IMR-90 (cell line): ENCODE data around the gene EGFR. TPM values are rescaled to one million over a fixed set of nuclear protein-coding genes. Genes with fewer than 3 reads are reported as not detected.

Source experiments
- ATAC-seq: fragments of 200-7000 bp; cut with Tn5 transposase; 2 replicates; pipeline ENCODE4 v1.9.1; 2020; ENCODE audit warnings: low read depth, mild to moderate bottlenecking, moderate library complexity
- BruUV-seq: library from RNA; stranded (reverse); fragments of 400-500 nt; replicated peaks from 2 replicates; lab custom pipeline; 2021; lab: Mats Ljungman, UMichigan
- CTCF ChIA-PET: fragments of 300-600 bp; formaldehyde crosslinking; extraction: SDS; loops from one replicate; lab custom pipeline; 2021; ENCODE audit warnings: antibody characterized with exemption; lab: Yijun Ruan, JAX
- POLR2A ChIA-PET: fragments of 300-600 bp; sonication (Branson Sonifier 250); formaldehyde crosslinking; loops from one replicate; lab custom pipeline; 2022; ENCODE audit warnings: antibody characterized with exemption; ENCODE audit not compliant: unreplicated experiment; lab: Charles Lee
- DNase-seq: peaks from one replicate; pipeline ENCODE4 v3.0.0; 2013
- H2AFZ ChIP-seq: replicated peaks from 2 replicates; pipeline ENCODE3; 2013; ENCODE audit warnings: low read length, mild to moderate bottlenecking; ENCODE audit not compliant: poor library complexity
- H2AK5ac ChIP-seq: 2 replicates; pipeline ENCODE4 v1.6.1; 2013; ENCODE audit warnings: low read depth, low read length, inconsistent platforms
- H2AK9ac ChIP-seq: replicated peaks from 2 replicates; pipeline ENCODE3; 2013; ENCODE audit warnings: mild to moderate bottlenecking, low read depth, low read length, moderate library complexity; ENCODE audit not compliant: poor library complexity
- H2BK120ac ChIP-seq: 2 replicates; pipeline ENCODE4 v1.6.1; 2013; ENCODE audit warnings: low read depth, low read length, inconsistent platforms
- H2BK15ac ChIP-seq: 3 replicates; pipeline ENCODE4 v1.6.1; 2013; ENCODE audit warnings: low read depth, low read length, inconsistent platforms
- H2BK20ac ChIP-seq: 2 replicates; pipeline ENCODE4 v1.6.1; 2013; ENCODE audit warnings: low read depth, mild to moderate bottlenecking, inconsistent platforms, low read length, moderate library complexity
- H2BK5ac ChIP-seq: 2 replicates; pipeline ENCODE4 v1.6.1; 2013; ENCODE audit warnings: mild to moderate bottlenecking, low read depth, low read length, inconsistent platforms; ENCODE audit not compliant: poor library complexity, severe bottlenecking
- H3K14ac ChIP-seq: replicated peaks from 2 replicates; pipeline ENCODE4 v1.6.1; 2013; ENCODE audit warnings: low read depth, low read length, inconsistent platforms
- H3K18ac ChIP-seq: 2 replicates; pipeline ENCODE4 v1.6.1; 2013; ENCODE audit warnings: low read depth, low read length, control low read depth
- H3K23ac ChIP-seq: 2 replicates; pipeline ENCODE4 v1.6.1; 2013; ENCODE audit warnings: low read depth, low read length, inconsistent platforms
- H3K27ac ChIP-seq: 2 replicates; pipeline ENCODE4 v1.5.1; 2013; ENCODE audit warnings: mild to moderate bottlenecking, control low read depth, low read length; ENCODE audit not compliant: insufficient read depth
- H3K27me3 ChIP-seq: 2 replicates; pipeline ENCODE4 v1.6.1; 2013; ENCODE audit warnings: low read length; ENCODE audit not compliant: control insufficient read depth, insufficient read depth
- H3K36me3 ChIP-seq: 2 replicates; pipeline ENCODE4 v1.6.1; 2013; ENCODE audit warnings: low read length, mixed read lengths; ENCODE audit not compliant: control insufficient read depth, insufficient read depth
- H3K4ac ChIP-seq: 2 replicates; pipeline ENCODE4 v1.6.1; 2013; ENCODE audit warnings: low read depth, low read length, inconsistent platforms
- H3K4me1 ChIP-seq: 2 replicates; pipeline ENCODE4 v1.6.1; 2013; ENCODE audit warnings: low read length, mixed read lengths; ENCODE audit not compliant: control insufficient read depth, insufficient read depth
- H3K4me2 ChIP-seq: 2 replicates; pipeline ENCODE4 v1.6.1; 2013; ENCODE audit warnings: low read depth, mild to moderate bottlenecking, control low read depth, low read length, moderate library complexity
- H3K4me3 ChIP-seq: 2 replicates; pipeline ENCODE4 v1.5.1; 2013; ENCODE audit warnings: low read depth, mild to moderate bottlenecking, control low read depth, low read length, moderate library complexity; ENCODE audit not compliant: insufficient read depth
- H3K56ac ChIP-seq: 2 replicates; pipeline ENCODE4 v1.6.1; 2013; ENCODE audit warnings: low read length, inconsistent platforms; ENCODE audit not compliant: insufficient read depth; ENCODE audit errors: extremely low read depth
- H3K79me1 ChIP-seq, 2 experiments: 2 replicates each; pipeline ENCODE4 v1.6.1; 2013; ENCODE audit warnings: low read length in 2 of 2, inconsistent platforms in 1 of 2, low read depth in 1 of 2
- H3K9ac ChIP-seq: 2 replicates; pipeline ENCODE4 v1.6.1; 2013; ENCODE audit warnings: low read depth, low read length, control low read depth
- H3K9me1 ChIP-seq: 2 replicates; pipeline ENCODE4 v1.6.1; 2013; ENCODE audit warnings: low read length, inconsistent platforms; ENCODE audit not compliant: insufficient read depth
- H3K9me3 ChIP-seq: 2 replicates; pipeline ENCODE4 v1.6.1; 2013; ENCODE audit warnings: low read length; ENCODE audit not compliant: control insufficient read depth, insufficient read depth
- H4K20me1 ChIP-seq: 2 replicates; pipeline ENCODE4 v1.6.1; 2013; ENCODE audit warnings: low read length, inconsistent platforms; ENCODE audit not compliant: insufficient read depth
- H4K5ac ChIP-seq: 2 replicates; pipeline ENCODE4 v1.6.1; 2013; ENCODE audit warnings: mild to moderate bottlenecking, low read depth, low read length, control low read depth
- H4K8ac ChIP-seq, 2 experiments: 2 replicates each; pipeline ENCODE4 v1.6.1; 2013; ENCODE audit warnings: low read depth in 2 of 2, low read length in 2 of 2, control low read depth in 1 of 2, inconsistent platforms in 1 of 2
- H4K91ac ChIP-seq: 2 replicates; pipeline ENCODE4 v1.6.1; 2013; ENCODE audit warnings: low read depth, low read length, inconsistent platforms; ENCODE audit not compliant: insufficient read depth
- BHLHE40 ChIP-seq: fragments of 150-350 bp; IDR thresholded peaks from 2 replicates; pipeline ENCODE4 v1.6.1; 2016; ENCODE audit warnings: mild to moderate bottlenecking, low read depth, low read length
- CEBPB ChIP-seq: IDR thresholded peaks from 2 replicates; pipeline ENCODE4 v1.6.1; 2012; ENCODE audit warnings: low read depth, low read length, improper control_type of control experiment
- CHD1 ChIP-seq: IDR thresholded peaks from 2 replicates; pipeline ENCODE4 v1.6.1; 2012; ENCODE audit warnings: low read depth, low read length, improper control_type of control experiment
- ELK1 ChIP-seq: fragments of 150-350 bp; IDR thresholded peaks from 2 replicates; pipeline ENCODE4 v1.6.1; 2016; ENCODE audit warnings: low read depth, mild to moderate bottlenecking, low read length, moderate library complexity, borderline replicate concordance
- FOS ChIP-seq: fragments of 150-350 bp; IDR thresholded peaks from 2 replicates; pipeline ENCODE4 v1.6.1; 2016; ENCODE audit warnings: low read depth, low read length
- MAFK ChIP-seq: IDR thresholded peaks from 2 replicates; pipeline ENCODE4 v1.6.1; 2012; ENCODE audit warnings: low read depth, low read length, improper control_type of control experiment
- MAZ ChIP-seq: IDR thresholded peaks from 2 replicates; pipeline ENCODE4 v1.6.1; 2012; ENCODE audit warnings: low read depth, mild to moderate bottlenecking, low read length, improper control_type of control experiment, moderate library complexity, borderline replicate concordance
- MXI1 ChIP-seq: IDR thresholded peaks from 2 replicates; pipeline ENCODE4 v1.6.1; 2012; ENCODE audit warnings: low read depth, mild to moderate bottlenecking, low read length, moderate library complexity, borderline replicate concordance
- POLR2A ChIP-seq: IDR thresholded peaks from 2 replicates; pipeline ENCODE4 v1.6.1; 2012; ENCODE audit warnings: mild to moderate bottlenecking, low read depth, low read length
- RAD21 ChIP-seq: IDR thresholded peaks from 2 replicates; pipeline ENCODE4 v1.6.1; 2012; ENCODE audit warnings: low read length, improper control_type of control experiment
- RCOR1 ChIP-seq: IDR thresholded peaks from 2 replicates; pipeline ENCODE4 v1.6.1; 2012; ENCODE audit warnings: mild to moderate bottlenecking, low read length, improper control_type of control experiment; ENCODE audit not compliant: insufficient replicate concordance
- RFX5 ChIP-seq: IDR thresholded peaks from 2 replicates; pipeline ENCODE4 v1.8.0; 2012; ENCODE audit warnings: low read depth, mild to moderate bottlenecking, low read length, moderate library complexity
- SMC3 ChIP-seq: fragments of 150-350 bp; IDR thresholded peaks from 2 replicates; pipeline ENCODE4 v1.6.1; 2016; ENCODE audit warnings: low read depth, mild to moderate bottlenecking, antibody characterized with exemption, low read length, moderate library complexity
- WGBS, 2 experiments: methylation state at CpG; one replicate each; pipeline versions ENCODE4 v1.1.5 to v1.1.7; 2013; ENCODE audit warnings: missing lambda C conversion rate in 2 of 2; ENCODE audit not compliant: insufficient read length in 1 of 2; ENCODE audit errors: extremely low coverage in 2 of 2; 5-methylcytosine and 5-hydroxymethylcytosine counted together
- dilution Hi-C: fragments of 300-500 bp; cut with HindIII; formaldehyde crosslinking; loops from one replicate; pipeline ENCODE4 v1.14.3; 2018; ENCODE audit warnings: low sequenced_read_pairs; ENCODE audit not compliant: unreplicated experiment
- in situ Hi-C: fragments of 300-500 bp; cut with MboI; formaldehyde crosslinking; loops from 3 replicates; pipeline ENCODE4 v1.14.3; 2019; ENCODE audit warnings: low sequenced_read_pairs, inconsistent platforms, mixed read lengths
- intact Hi-C: fragments of 100-400 bp; cut with micrococcal nuclease; formaldehyde crosslinking; loops from 2 replicates; pipeline ENCODE4 v1.10.0; 2022
- polyA plus RNA-seq, 3 experiments: library from polyadenylated mRNA; depleted of rRNA; stranded (reverse); fragments of >200 nt; gene quantifications; 2 replicates each; pipeline ENCODE4 v1.2.3, GENCODE V29; 2012; ENCODE audit warnings: low replicate concordance in 1 of 3
- total RNA-seq: library from RNA; depleted of rRNA; stranded (reverse); fragments of >200 nt; gene quantifications from 2 replicates; pipeline ENCODE4 v1.2.3, GENCODE V29; 2012
- TF ChIP-seq, protein P1 (sequence below): fragments of 150-350 bp; IDR thresholded peaks from 2 replicates; pipeline ENCODE4 v1.6.1; 2017; ENCODE audit warnings: mild to moderate bottlenecking, antibody characterized with exemption, low read length, low read depth

EGFR gene
- total and polyA plus RNA-seq, 2 of the 4 experiments (the other 2 are of a cell fraction), result 36.9 to 60.4 TPM

DNA sequence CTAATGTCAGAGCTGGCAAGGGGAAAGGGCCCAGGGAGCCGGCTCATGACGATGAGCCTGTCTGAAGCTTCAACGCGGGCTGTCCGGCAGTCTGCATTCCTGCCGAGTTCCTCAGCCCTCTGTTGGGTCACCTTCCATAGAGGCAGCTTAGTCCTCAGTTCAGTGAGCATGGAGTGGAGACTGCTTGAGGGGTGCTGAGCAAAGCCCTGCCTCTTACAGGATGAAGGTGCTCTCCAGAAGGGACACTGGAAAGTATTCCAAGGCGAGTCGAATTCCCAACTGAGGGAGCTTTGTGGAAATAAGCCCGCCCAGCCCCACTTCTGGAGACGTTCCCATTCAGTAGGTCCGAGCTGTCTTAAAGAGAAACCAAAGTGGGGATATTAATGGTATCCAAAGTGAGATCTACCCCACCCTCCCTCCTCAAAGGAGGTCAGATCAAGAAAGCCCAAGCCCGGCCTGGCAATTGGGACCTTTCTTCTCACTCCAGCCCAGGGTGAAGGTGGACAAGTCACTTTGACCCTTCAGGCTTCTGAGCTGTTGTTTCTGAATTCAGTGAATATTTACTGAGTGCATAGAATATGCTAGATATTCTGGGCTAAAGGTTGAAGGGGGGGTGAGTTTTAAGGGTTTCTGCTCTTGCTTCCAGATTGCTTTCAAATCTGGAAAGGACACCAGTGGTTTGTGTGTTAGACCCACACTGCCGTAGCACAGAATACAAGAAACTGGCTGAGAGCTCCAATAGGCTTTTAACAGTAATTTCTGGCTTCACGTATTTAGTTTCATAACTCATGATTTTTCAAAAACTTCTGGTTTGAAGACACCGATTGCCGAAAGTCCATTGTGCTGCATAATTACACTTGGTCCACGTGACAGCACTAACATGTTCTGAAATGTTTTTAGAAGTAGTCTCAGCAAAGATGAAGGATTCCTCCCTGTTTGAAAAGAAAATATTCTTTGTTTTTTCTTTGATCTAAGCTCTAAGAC, 3.5 kb downstream of the EGFR start:
- DNase-seq (no peak), ATAC-seq (no peak)
- H3K27me3 ChIP-seq, result no peaks in the 10 kb centered on the region
- H2BK5ac ChIP-seq, result no peak overlapping the region
- H2BK120ac ChIP-seq, result no peak overlapping the region
- no peaks in the 10 kb centered on the region for H3K9me3 ChIP-seq
- no peak overlapping the region for H2AK9ac ChIP-seq
- peaks cover 69% of the 10 kb centered on the region for H4K20me1 ChIP-seq
- H2BK20ac ChIP-seq, result peak overlapping the region; percentile 28; the same call in 1 of the 2 replicates
- no peak for TF ChIP-seq FOS
- TF ChIP-seq POLR2A, result no peak
- TF ChIP-seq MAFK, result no peak
- TF ChIP-seq BHLHE40, result no peak
- TF ChIP-seq RCOR1, result no peak
- TF ChIP-seq, protein P1, sequence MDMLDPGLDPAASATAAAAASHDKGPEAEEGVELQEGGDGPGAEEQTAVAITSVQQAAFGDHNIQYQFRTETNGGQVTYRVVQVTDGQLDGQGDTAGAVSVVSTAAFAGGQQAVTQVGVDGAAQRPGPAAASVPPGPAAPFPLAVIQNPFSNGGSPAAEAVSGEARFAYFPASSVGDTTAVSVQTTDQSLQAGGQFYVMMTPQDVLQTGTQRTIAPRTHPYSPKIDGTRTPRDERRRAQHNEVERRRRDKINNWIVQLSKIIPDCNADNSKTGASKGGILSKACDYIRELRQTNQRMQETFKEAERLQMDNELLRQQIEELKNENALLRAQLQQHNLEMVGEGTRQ, result no peak
- no peak for TF ChIP-seq MXI1
- no peak for TF ChIP-seq SMC3
- no peak for TF ChIP-seq CHD1
- TF ChIP-seq RAD21, result no peak
- no peak for TF ChIP-seq MAZ
- TF ChIP-seq RFX5, result no peak
- no peak for TF ChIP-seq CEBPB
- no peak for TF ChIP-seq ELK1
- no TSS peak for BruUV-seq
- no peak overlapping the region; the same call in 1 of the 2 replicates for H4K5ac ChIP-seq
- H2BK15ac ChIP-seq, result no peak overlapping the region
- H3K56ac ChIP-seq, result no peak overlapping the region
- no peak overlapping the region for H3K27ac ChIP-seq
- in situ Hi-C loops (loop anchor here (10.0 kb wide), 1 partner anchor 233 kb away; no protein-coding TSS in a partner anchor), dilution Hi-C loops (no loop called here), intact Hi-C loops (loop anchor here (5.0 kb wide), 1 partner anchor 110 kb away; no protein-coding TSS in a partner anchor)
- peak overlapping the region; percentile 15; the same call in 1 of the 2 replicates for H4K91ac ChIP-seq
- H3K4me3 ChIP-seq, result peak overlapping the region; percentile 4; the same call in 1 of the 2 replicates
- H2AK5ac ChIP-seq, result 0 out of 2 replicates have a peak overlapping the region, but pooled peaks have one; percentile 12
- ChIA-PET POLR2A (no interaction called here), CTCF (interaction anchor here (1.2 kb wide), 1 partner anchor 249 kb away, joined by 4 read pairs; no protein-coding TSS in a partner anchor)
- WGBS, 2 experiments, result 80% methylated on average over 1 of the region's 17 CpGs; no CpG with 5 or more reads in 1 of the 2 experiments
- H3K4me2 ChIP-seq, result peak overlapping the region; percentile 52
- H2AFZ ChIP-seq, result no peak overlapping the region
- H3K9me1 ChIP-seq, result peaks cover 26% of the 10 kb centered on the region
- H3K18ac ChIP-seq, result no peak overlapping the region
- H3K4me1 ChIP-seq, result peaks cover 29% of the 10 kb centered on the region
- peaks cover 21 to 72% of the 10 kb centered on the region in 2 experiments; a peak in 3 of 4 replicates for H3K79me1 ChIP-seq
- peak overlapping the region; percentile 82; the same call in 1 of the 2 replicates for H3K23ac ChIP-seq
- H3K4ac ChIP-seq, result 0 out of 2 replicates have a peak overlapping the region, but pooled peaks have one; percentile 11
- H3K36me3 ChIP-seq, result peaks cover 12% of the 10 kb centered on the region
- peak overlapping the region; percentile 46 for H3K14ac ChIP-seq
- no peak overlapping the region for H3K9ac ChIP-seq
- peak overlapping the region in 1 of 2 experiments; percentile 30; a peak in 2 of 4 replicates for H4K8ac ChIP-seq
